NOMO-1 (cell line): ENCODE measurements around the gene ZNF883.
A peak's percentile ranks its signal among the peaks of the same experiment; 100 is the strongest.

Source experiments
- DNase-seq, 2 experiments: peaks; one replicate each; lab custom pipeline; 2025; ENCODE audit not compliant: unreplicated experiment in 2 of 2; lab: John Stamatoyannopoulos, UW

Gene ZNF883

GRCh38 chr9:112921549-112921948 lies 90.4 kb downstream of the ZNF883 start:
- peak in 1 of 2 experiments; percentile 57 for DNase-seq

- no peak for DNase-seq
Measured at GRCh38 chr9:112917987-112918362, 94.0 kb downstream of the ZNF883 start.

DNA sequence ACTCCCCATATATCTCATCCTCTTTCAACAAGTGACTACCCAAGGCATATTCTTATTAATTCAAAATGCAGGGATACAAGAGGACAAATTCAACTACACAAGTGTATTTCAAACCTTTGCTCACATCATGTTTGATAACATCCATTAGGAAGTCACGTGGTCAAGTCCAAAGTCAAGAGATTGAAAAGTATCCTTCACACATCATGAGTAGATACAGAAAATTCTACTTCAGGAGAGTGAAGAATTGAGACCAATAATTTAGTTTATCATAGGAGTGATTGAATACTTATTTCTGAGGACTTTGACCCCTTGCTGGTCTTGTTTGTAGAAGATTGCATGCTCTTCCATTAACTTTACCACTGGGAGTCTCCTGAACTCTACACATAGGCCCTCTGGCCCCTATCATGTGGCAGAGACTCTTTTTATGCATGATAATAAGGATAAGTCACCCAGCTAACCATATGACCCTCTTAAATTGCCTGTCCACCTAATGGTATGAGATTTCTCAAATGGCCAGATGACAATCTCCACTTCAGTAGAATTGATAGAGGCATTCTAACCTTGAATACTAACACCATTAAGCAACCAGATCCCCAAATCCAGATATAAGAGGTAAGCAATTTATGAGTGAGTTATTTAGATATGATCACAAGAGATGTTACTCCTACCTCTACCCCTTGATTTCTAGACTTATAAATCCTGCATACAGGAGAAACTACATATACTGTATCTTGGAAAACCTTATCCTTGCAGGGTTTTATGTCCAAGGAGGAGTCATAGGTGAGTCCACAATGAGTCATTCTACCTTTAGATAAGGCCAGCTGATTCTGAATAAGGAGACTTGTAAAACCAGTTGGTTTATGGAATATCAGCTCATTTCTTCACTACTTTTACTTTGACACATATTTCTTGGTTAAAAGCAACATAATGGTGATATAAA lies 94.7 kb downstream of the ZNF883 start:
- DNase-seq: no peak

DNA sequence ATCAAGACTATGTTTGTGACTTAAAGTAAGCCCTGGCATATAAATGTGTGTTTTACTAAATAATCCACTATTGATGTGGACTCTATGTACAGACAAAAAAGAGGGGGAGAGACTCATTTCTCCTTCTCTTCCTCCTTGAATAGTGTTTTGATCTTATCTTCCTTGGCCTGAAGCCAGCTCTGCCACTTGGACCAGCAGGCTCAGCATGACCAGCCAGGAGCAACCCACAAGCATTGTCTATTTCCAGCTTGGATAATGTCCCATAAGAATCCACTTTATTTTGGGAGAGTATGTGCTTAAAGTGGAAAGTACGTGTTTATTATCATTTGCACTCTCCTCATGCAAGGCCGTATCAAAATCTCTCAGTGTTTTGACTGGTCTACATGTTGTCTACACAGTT lies 97.5 kb downstream of the ZNF883 start:
- no peak for DNase-seq

DNA sequence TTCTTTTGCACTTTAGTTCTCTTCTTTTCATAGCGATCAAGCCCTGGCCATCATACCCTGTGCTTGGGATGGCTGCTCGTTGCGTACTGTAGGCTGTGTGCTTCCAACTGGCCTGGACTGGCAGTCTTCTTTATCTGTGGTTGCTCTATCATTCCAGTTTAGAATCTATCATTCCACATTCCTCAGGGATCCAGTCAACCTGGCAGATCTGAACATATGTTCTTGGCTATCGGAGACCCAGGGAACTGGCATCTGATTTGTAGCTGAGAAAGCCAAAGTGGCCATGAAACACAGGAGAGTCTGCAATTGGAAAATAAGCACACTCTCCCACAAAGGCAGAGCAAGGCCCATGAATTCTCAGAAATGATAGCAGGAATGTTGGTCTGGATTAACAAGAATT lies 98.7 kb downstream of the ZNF883 start:
- DNase-seq: no peak

DNA sequence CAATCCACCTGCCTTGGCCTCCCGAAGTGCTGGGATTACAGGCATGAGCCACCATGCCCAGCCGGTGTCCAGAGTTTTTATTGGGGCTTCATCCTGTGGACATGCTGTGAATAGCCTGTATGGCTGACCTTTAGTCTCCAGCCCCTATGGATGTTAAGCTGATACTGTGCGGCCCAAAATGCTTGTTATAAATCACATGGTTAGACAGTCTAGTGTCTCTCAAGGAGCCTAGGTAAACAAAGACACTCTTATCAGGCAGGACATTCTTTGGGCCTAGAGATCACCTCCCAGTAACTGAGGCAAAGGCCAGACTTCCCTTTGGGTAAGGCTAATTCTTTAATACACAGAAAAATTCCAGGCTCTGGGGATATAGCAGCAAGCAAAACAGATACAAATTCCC lies 99.4 kb downstream of the ZNF883 start:
- no peak for DNase-seq

DNA sequence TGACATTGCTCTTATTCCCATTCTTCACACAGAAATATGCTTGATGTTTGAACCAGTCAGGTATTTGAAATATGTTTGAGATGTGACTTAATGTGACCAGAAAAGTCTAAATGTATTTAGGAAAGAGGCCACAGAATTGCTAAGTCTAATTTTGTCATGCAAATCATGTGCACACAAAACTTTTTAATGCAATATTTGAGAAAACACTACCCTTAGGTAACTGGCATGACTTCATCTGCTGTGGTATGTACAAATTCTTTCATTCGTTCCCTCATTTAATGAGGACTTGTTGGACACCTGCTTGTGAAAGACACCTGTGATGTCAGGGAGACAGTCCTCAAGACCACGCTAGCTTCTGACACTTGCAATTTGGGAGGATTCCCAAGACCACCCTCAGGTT lies 100.3 kb downstream of the ZNF883 start:
- DNase-seq: no peak
